Panc1 (cell line): Measurements from ENCODE around the gene TRMT44.

ENCODE experiments used
- CTCF ChIP-seq: fragments of 450-650 bp; IDR thresholded peaks from 2 replicates; pipeline ENCODE4 v1.5.1; 2017; ENCODE audit warnings: mild to moderate bottlenecking
- POLR2AphosphoS5 ChIP-seq: IDR thresholded peaks from 2 replicates; pipeline ENCODE4 v1.6.1; 2012; ENCODE audit warnings: mild to moderate bottlenecking, low read depth, low read length, moderate library complexity
- TCF7L2 ChIP-seq: IDR thresholded peaks from 2 replicates; pipeline ENCODE4 v1.6.1; 2011; ENCODE audit warnings: mild to moderate bottlenecking, low read depth, low read length, inconsistent platforms

- TF ChIP-seq CTCF = no peak
- no peak for TF ChIP-seq POLR2AphosphoS5
- TF ChIP-seq TCF7L2 = no peak
These were observed 38.9 kb upstream of the TRMT44 start for GRCh38 chr4:8401665-8402064.
